RPMI7951 (cell line): ENCODE measurements around the gene TBC1D10A. TPM values are rescaled to one million over a fixed set of nuclear protein-coding genes. Genes with fewer than 3 reads are reported as not detected.

Source experiments
- DNase-seq: peaks from one replicate; pipeline ENCODE4 v3.0.0-alpha.2; 2012; ENCODE audit warnings: low read depth
- total RNA-seq: library from RNA; depleted of rRNA; stranded (reverse); fragments of >200 nt; shearing (Covaris generic); gene quantifications from 2 replicates; pipeline ENCODE4 v1.2.3, GENCODE V29; 2014

Gene TBC1D10A
- total RNA-seq, 1 experiment from 2014 or later, result 18.5 TPM

DNA sequence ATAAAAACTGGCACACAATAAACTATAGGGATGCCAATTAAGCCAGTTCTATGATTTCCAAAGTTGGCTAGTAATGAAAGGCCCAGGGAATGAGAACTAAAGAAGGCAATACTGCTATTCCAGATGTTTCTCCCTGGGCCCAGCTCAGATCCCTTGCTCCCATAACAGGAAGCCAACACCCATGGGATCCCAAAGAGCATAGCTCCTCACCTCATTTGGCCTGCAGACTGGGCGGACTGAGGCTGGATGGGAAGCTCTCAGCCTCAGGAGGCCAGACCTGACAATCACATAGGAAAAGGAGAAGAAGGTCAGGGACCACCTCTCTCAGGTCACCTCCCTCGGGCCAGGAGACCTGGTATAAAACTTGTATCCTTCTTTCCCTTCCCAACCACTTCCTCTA lies 5.3 kb downstream of the TBC1D10A start:
- DNase-seq, result no peak

DNA sequence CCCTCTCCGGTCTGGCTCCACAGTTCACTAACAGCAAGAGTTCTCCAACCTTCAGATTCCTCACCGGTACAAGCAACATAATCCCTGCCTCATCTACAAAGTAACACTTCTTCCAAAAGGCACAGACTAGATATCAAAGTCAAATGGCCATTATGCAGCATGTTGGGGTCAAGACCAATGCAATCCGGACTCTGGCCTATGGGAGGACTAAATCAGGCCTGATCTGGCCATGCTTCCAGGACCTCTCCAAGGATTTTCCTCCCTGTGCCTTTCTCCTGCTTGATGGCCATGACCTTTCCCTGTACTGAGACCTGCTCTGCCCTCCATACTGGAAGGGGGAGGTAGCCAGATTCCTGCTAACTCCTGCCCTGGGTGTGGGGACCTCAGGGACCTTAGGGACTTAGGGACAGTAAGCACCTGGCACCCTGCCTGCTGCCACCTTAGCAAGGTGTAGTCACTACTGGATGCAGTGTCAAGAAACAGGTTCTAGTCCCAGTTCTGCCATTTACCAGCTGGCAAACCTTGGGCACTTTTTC lies 6.7 kb downstream of the TBC1D10A start:
- DNase-seq, result no peak

DNA sequence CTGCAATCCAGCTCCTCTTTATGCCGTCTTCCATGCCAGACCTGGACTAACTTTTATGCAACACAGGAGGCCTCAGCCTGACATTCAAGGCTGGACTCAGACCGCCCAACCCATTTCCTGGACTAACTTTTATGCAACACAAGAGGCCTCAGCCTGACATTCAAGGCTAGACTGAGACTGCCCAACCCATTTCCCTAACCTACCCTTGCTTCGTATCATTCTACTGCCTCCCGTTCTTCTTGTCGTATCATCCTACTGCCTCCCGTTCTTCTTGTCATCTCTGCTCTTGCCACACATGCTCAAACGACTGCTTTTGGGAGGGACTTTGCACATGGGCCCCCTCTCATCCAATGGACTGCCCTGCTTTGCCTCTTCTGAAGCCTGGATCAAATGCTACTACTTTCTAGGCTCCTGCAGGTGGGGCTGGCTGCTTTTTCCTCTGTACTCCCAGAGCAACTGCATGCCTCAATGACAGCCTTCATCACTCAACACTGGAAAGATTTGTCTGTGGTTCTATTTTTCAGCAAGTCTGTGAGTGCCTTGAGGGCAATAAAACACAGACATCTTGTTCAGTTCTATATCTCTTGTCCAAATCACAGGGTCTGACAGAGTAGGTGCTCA lies 7.8 kb downstream of the TBC1D10A start:
- peak; percentile 39 for DNase-seq

DNA sequence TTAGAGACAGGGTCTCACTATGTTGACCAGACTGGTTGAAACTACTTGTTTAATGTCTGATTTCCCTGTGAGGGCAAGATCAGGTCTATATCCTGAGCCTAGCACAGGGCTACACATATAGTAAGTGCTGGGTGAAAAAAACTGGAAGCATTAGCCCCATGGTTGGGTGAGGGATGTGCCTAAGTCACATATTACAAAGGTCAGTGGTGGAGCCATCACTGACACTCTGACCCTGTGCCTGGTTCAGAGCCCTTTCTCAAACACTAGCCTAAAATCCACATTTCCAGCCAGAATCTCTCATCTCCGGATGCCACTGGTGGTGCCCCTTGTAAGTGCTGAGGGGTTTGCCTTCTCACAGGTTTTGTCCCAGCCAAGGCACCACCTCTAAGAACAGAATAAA lies 9.0 kb downstream of the TBC1D10A start:
- DNase-seq, result no peak

DNA sequence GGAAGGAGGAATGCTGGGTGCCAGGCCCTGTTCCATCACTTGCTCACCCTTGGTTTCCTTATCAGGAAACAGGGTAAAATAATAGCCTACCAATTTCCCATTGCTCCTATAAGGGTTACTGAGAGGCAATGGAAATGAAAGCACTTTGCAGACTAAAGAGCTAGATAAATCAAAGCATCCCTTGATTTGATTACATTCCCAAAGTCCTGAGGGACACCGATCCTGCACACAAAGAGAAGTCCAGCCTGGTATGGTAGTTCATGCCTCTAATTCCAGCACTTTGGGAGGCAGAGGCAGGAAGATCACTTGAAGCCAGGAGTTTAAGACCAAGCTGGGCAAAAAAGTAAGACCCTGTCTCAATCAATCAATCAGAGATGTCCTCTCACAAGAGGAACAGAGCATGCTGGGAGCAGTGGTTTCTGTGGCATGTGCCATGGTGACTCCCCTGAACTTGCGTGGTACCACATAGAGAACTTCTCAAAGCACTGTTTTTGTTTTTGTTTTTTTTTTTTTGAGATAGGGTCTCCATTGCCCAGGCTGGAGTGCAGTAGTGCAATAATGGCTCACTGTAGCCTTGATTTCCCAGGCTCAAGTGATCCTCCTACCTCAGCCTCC lies 10.7 kb downstream of the TBC1D10A start:
- no peak for DNase-seq

DNA sequence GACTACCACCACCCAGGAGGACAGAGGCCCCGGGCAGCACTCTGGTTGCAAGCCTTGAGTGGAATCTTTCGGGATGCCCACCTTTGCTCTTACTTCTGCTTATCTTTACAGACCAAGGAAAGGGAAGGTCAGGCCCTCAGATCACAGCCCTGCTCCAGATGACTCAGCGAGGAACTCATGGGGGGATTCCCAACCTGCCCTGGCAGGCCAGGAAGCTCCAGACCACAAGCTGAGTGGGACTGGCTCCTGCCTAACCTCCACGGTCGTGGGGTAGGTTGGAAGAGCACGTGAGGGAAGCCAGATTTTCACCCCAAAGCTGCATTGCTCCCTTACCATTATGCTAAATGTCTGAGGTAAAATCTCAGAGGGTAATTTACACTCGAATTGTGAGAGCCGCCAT lies 11.8 kb downstream of the TBC1D10A start:
- DNase-seq, result peak; percentile 81

DNA sequence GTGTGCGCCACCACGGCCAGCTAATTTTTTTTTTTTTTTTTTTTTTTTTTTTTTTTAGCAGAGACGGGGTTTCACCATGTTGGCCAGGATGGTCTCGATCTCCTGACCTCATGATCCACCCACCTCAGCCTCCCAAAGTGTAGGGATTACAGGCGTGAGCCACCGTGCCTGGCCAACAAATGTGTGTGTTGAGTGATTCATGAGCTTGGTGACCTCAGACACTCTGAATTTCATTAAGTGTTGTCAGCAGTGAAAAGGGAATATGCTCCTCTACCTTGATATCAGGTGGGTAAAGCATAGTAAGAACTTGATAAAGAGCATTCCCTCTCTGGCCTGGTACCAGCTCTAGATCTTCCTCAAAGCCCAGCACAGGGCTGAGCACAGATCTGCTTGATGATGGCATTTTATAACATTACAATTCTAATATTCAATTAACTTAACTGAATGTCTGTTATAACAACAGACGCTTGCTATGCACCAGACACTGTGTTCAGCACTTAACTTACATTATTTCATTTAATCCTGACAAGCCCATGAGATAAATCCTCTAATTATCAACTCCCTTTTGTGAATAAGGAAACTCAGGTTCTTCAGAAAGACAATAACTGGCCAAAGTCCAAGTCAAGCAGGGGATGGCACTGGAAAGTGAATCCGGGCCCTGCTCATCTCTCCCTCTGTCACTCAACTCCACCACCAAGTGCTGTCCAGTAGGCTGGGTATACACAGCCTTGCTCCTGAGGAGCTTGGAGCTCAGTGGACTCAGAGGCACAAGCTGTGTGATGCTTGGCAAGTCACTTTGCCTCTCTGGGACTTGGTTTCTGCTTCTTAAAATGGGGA lies 13.0 kb downstream of the TBC1D10A start:
- DNase-seq, result no peak

- peak; percentile 94 for DNase-seq
These were observed 14.7 kb downstream of the TBC1D10A start for GRCh38 chr22:30312053-30312452.

DNA sequence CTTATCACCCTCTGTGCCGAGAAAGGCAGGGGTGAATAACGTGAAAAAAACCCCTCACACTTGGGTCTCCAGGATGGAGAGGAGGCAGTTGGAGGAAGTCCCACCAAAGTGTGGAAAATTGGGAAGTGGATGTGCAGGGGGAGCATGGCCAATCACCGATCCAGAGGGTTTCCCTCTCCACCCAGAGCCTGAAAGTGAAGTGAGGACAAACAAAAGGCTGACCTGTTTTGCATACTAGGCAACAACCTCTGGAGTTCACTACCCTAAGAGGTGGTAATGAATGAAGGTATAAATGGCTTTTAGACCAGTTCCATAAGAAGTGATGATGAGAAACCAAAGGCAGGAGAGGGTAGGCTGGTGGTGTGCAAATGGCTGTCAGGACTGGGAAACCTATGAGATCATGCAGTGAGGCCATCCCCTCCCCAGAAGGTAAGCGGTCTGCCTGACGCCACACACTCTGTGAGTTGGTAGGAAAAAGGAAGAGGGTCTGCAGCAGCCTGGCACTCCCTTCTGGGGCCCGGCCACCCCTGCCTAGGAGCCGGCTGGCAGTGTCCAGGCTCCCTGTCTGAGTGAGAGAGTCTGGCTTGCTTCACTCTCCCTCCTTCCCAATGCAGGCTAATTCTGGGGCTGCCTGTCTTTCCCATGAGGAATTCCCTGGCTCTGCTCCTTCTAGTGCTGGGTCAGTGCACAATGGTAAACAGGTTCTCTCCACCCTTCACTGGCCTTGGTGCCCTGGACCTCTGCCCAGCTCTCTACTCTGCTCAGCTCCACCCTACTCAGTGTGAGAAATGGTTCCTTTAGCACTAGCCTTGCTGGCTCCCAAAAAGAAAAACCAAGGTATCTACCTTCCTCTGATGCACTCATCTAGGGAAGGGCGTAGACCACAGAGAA lies 15.6 kb downstream of the TBC1D10A start:
- DNase-seq, result peak; percentile 79

GRCh38 chr22:30309951-30310741 lies 16.6 kb downstream of the TBC1D10A start:
- no peak for DNase-seq

DNA sequence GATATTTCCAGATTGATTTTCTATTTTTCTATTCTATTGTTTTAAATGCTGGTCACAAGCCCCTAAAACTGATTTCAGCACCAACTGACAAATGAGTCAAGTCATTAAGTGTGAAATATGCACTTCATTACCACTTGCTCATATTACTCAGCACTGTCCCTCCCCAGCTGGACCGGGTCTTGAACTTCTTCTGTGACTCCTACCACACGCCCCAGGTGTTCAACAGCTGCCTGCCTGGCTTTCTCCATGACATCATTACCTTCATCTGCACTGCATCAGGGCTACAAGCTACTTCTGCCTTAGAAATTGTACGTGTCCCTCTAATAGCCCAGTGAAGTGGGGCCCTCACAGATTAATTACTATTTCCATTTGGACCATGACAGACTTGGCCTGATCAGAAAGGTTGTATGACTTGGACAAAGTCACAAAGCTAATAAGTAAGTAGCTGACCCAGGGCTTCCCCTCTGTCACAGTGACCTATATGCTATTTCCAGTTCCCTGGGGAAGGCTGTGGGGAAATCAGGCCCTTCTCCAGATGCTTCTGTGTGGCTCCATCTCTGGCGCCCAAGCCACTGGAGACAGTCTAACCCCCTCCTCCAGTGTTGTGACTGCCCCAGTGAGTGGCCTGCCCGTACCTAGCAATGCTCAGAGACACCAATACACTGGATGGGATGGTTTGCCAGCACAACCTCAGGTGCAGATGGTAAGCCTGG lies 18.1 kb downstream of the TBC1D10A start:
- DNase-seq, result peak; percentile 56

- DNase-seq, result no peak
These were observed 18.6 kb downstream of the TBC1D10A start for GRCh38 chr22:30308093-30308492.

DNA sequence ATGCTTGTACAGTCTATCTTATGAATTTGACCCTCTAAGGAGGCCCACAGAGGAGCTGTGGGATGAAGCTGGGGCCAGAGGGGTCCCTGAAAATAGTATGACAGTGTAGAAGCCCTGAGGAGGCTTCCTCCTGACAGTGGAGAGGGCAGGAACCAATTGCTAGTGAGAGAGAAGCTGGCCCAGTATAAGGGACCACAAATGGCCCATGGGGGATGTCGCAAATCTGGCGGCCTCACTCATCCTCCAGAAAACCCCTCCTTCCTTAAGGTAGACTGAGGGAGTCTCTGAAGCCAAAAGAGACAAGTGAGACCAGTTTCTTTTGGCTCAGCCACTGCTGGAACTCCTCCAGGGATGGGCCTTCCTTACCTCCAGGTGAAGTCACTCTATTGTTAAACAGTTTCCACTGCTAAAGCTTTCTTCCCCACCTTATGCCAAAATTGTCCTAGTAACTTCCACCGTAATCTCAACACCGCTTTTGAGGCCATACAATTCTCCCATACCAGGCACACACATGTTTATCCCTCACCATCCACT lies 19.6 kb downstream of the TBC1D10A start:
- no peak for DNase-seq

- DNase-seq, result no peak
These were observed 20.1 kb downstream of the TBC1D10A start for GRCh38 chr22:30306627-30307011.

GRCh38 chr22:30305906-30306626 lies 20.7 kb downstream of the TBC1D10A start:
- DNase-seq, result peak; percentile 28

GRCh38 chr22:30305519-30305905 lies 21.2 kb downstream of the TBC1D10A start:
- no peak for DNase-seq

DNA sequence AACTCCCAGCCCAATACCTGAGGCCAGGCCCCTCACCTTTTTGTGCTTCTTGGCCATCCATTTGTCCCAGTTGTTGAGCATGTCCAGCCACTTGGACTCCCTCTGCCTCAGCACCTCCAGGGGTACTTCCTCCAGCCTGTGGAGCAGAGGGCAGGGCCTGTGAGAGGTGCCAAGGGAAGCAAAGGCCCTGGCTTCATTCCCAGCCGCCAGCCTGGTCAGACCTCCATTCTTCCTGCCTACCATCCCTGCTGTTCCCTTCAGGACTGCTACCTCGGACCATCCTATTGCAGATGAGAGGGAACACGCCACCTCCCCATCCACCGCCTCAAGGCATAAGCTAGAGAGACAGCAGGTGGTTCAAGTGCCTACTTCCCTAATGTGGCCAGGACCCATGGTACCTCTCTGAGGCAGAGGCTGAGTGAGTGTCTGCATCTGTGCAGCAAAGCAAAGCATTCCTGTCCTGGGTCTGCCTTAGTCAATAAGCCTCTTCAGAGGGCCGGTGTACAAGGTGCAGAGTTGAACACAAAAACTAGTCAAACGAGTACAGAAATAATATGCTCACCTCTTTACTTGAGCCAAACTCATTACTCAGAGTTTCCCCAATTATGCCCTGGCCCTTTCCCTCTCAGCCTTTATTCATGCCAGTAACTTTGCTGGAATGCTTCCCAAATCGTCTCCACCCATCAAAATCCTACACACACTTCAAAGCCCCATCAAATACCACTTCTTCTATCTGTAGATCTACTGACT lies 22.1 kb downstream of the TBC1D10A start:
- DNase-seq, result peak; percentile 36

- no peak for DNase-seq
These were observed 24.0 kb downstream of the TBC1D10A start for GRCh38 chr22:30302810-30303138.
